HG03175 (cell line): ENCODE results near the gene RGS12.
"Not testable (repeated sequence)": the region's sequence is repeated elsewhere in the genome, so short reads cannot be mapped to it uniquely, and the experiment has no call there.

ENCODE experiments used
- ATAC-seq: cut with Tn5 transposase; IDR thresholded peaks from one replicate; pipeline ENCODE4 v1.9.1; 2021; ENCODE audit warnings: mild to moderate bottlenecking, moderate library complexity; ENCODE audit not compliant: unreplicated experiment

Gene RGS12

GRCh38 chr4:3295837-3296624, 3.2 kb downstream of the RGS12 start:
- no peak for ATAC-seq

GRCh38 chr4:3296651-3297050, 3.8 kb downstream of the RGS12 start:
- no peak for ATAC-seq

DNA sequence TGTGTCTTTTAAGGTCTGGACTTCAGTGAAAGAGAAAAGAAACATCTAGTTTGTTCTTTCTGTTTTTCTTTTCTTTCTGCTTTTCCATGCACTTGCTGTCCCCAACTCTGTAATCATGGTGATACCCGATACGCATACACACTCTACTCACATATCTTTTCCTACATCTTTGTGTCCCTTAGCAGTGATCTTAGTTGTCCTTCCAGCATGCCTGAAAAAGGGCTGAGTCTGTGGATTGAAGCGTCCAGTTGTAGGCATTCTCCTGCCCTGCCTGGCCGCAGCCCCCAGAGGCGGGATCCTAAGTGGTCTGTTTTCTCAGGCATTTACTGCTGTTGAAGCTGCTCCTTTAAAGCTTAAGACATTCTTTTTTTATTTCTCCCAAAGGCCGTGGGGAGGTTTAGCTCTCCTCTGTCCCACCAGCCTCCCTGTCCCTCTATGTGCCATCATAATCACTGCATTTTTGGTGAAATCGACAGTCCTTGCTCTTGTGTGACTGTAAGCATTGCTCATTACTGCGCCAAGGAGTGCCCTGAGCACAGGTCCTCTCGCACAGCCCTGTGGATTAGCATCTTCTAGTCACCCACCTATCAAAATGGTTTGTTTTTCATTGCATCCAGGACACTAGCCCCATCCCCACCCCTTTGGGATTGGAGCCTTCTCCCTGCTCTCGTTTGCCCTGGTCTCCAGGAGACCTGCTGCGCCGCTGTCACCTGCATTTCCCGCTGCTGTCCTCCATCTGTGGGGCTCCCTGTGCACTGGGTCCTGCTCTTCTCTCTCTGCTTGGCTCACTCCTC, 4.4 kb downstream of the RGS12 start:
- ATAC-seq: no peak

GRCh38 chr4:3299122-3299975, 6.5 kb downstream of the RGS12 start:
- ATAC-seq: no peak

GRCh38 chr4:3299976-3300671, 7.3 kb downstream of the RGS12 start:
- no peak for ATAC-seq

- not testable (repeated sequence) for ATAC-seq
Observed at GRCh38 chr4:3300882-3301281, 8.1 kb downstream of the RGS12 start.

DNA sequence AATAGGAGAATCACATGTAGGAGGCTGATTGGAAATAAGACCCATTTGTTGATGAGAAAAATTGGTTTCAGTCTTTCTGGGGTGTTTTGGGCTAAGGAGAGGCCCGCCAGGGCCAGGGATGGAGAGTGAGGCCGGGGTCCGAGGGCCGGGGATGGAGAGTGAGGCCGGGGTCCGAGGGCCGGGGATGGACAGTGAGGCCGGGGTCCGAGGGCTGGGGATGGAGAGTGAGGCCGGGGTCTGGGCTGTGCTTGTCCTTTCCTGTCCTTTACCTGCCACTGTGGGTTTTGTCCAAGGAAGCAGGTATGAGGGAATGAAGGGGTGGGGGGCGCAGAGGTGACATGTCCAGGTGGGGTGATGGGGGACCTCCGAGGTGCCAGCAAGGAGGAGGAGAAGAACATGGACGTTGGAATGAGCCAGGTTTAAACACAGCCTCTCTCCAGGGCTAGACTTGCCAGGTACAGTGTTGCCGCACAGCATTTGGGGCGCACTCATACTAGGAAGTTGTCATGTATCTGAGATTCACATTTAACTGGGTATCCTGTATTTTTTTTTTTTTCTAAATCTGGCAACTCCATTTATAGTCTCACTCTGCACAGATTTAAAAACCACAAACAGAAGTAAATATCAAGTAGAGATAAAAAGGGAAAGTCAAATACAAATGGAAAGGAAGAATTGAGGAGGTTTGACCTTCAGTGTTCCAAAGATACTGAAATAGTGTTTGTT, 8.8 kb downstream of the RGS12 start:
- no peak for ATAC-seq

DNA sequence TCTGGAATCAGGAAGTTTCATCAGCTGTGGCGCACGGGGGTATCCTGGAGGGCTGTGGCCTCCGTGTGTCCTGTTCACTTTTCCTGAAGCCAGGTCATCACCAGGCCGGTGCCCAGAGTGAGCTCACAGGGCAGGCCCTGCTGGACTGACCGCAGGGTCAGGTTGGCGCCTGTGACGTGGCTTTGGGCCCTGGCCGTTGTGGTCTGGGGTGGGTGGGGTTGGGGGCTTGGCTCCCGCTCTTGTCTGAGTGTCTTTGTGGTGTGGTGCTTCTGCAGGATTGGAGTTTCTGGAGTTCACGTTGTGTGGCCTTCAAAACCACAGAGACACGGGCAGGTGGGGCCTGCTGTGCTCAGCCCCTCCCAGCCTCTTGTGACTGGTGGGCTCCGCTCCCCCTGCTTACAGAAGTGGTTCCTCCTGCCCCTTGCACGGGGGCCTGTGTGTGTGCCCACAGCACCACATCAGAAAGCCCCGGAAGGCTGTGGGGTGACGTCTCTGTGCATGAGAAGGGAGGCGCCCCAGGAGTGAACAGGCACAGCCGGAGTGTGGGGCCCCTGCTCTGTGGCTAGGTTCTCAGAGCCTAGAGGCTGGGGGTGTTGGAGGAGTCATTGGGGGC, 9.5 kb downstream of the RGS12 start:
- ATAC-seq: no peak

GRCh38 chr4:3302786-3303564, 10.2 kb downstream of the RGS12 start:
- ATAC-seq: no peak

DNA sequence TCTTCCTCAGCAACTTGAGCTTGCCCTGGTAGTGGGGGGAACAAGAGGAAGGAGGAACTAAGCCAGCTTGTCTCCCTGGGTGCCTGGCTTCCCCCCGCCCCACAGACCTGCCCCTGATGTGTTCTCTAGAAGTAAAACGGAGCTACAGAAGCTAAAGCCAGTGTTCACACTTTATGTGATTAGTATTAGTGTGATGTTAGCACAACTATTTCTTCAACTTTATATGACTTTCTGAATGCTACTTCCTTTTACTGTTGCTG, 10.7 kb downstream of the RGS12 start:
- no peak for ATAC-seq

- ATAC-seq: no peak
Observed at GRCh38 chr4:3303923-3304710, 11.3 kb downstream of the RGS12 start.

GRCh38 chr4:3304831-3305609, 12.2 kb downstream of the RGS12 start:
- no peak for ATAC-seq

DNA sequence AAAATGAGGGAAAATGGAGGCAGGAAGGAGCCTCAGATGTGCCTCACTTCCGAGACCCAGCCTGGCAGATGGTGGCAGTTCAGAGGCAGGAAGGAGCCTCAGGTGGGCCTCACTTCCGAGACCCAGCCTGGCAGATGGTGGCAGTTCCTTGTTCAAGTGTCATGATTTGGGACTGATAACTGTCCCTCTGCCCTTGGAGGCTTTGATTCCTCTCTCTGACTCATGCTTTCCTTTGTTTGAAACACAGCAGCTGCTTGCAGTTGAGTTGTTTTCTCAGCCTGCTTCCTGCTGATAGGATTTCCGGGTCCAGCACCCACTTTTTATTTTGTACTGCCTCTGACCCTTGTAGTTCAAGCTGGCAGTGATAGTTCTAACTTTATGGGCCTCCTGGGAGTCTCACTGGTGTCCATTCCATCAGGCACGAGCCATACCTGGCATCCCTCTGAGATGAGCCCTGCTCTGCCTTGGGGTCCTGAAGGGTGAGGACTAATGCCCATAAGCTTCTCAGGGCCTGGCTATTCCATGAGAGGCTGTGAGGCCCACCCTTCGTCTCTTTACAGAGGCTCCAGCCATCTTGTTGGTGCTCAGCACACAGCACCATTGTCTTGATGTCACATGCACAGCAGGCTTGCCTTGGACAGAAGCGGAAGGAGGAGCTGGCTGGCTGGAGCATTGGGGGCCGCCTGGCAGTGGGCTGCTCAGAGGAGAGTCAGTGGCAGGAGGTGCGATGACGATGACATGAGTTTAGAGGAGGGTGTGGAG, 13.0 kb downstream of the RGS12 start:
- ATAC-seq: no peak

DNA sequence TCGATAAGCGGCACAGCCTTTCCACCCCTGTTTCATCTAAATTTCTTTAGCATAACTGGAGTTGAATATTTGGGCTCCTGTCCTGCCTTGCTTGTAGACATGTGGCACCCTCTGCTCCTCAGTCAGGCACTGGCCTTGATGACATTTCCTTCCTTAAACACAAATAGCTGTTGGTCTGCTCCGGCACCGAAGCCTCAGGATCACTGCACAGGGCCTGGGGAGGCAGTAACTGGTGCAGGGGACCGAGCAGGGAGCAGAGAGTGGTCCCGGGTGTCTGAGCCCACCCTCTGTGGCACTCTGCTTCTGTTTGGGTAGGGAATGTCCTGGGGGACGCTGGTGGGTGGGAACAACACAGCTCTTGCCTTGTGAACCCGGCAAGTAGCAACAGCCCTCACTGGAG, 13.6 kb downstream of the RGS12 start:
- no peak for ATAC-seq

GRCh38 chr4:3307060-3307459, 14.2 kb downstream of the RGS12 start:
- ATAC-seq: no peak

GRCh38 chr4:3307486-3307885, 14.7 kb downstream of the RGS12 start:
- no peak for ATAC-seq
